GM23338 (cell line): ENCODE data around the gene KRT81. TPM values are rescaled to one million over a fixed set of nuclear protein-coding genes. Genes with fewer than 3 reads are reported as not detected.

Experiments used
- ATAC-seq: fragments of 200-7000 bp; cut with Tn5 transposase; 3 replicates; pipeline ENCODE4 v1.9.1; 2020
- DNase-seq: peaks from one replicate; pipeline ENCODE4 v3.0.0-alpha.2; 2015; ENCODE audit warnings: low spot score
- H2AFZ ChIP-seq: fragments of 200-600 bp; sonication (generic); 2 replicates; pipeline ENCODE4 v1.8.0; 2016; ENCODE audit warnings: antibody characterized with exemption, mild to moderate bottlenecking, moderate library complexity
- H3F3A ChIP-seq: fragments of 200-600 bp; sonication (generic); replicated peaks from 2 replicates; pipeline ENCODE4 v1.8.0; 2017; ENCODE audit warnings: antibody characterized with exemption, mixed run types, low read depth
- H3K27ac ChIP-seq: fragments of 200-600 bp; sonication (generic); 2 replicates; pipeline ENCODE4 v1.6.1; 2016; ENCODE audit warnings: low read depth
- H3K27me3 ChIP-seq: fragments of 200-600 bp; sonication (generic); 2 replicates; pipeline ENCODE4 v1.8.0; 2016; ENCODE audit warnings: mild to moderate bottlenecking, mixed run types, moderate library complexity; ENCODE audit not compliant: insufficient read depth
- H3K36me3 ChIP-seq: fragments of 200-600 bp; sonication (generic); 2 replicates; pipeline ENCODE4 v1.8.0; 2016; ENCODE audit warnings: mild to moderate bottlenecking; ENCODE audit not compliant: insufficient read depth
- H3K4me1 ChIP-seq: fragments of 200-600 bp; sonication (generic); 2 replicates; pipeline ENCODE4 v1.8.0; 2016; ENCODE audit warnings: mild to moderate bottlenecking, moderate library complexity; ENCODE audit not compliant: insufficient read depth
- H3K4me2 ChIP-seq: fragments of 200-600 bp; sonication (generic); 2 replicates; pipeline ENCODE4 v1.7.1; 2017; ENCODE audit warnings: mixed run types
- H3K4me3 ChIP-seq: fragments of 200-600 bp; sonication (generic); 2 replicates; pipeline ENCODE4 v1.6.1; 2016; ENCODE audit warnings: mixed run types
- H3K79me2 ChIP-seq: fragments of 200-600 bp; sonication (generic); replicated peaks from 2 replicates; pipeline ENCODE4 v1.8.0; 2017; ENCODE audit warnings: mild to moderate bottlenecking; ENCODE audit not compliant: insufficient read depth
- H3K9me2 ChIP-seq: fragments of 200-600 bp; sonication (generic); 2 replicates; pipeline ENCODE4 v1.8.0; 2017; ENCODE audit not compliant: insufficient read depth
- H4K20me1 ChIP-seq: fragments of 200-600 bp; sonication (generic); replicated peaks from 2 replicates; pipeline ENCODE4 v1.8.0; 2017; ENCODE audit warnings: mild to moderate bottlenecking; ENCODE audit not compliant: insufficient read depth
- H3K27ac Mint-ChIP-seq: 2 replicates; pipeline ENCODE4 v1.8.0; 2020; ENCODE audit warnings: inconsistent platforms, mild to moderate bottlenecking, moderate library complexity, mixed read lengths
- H3K27me3 Mint-ChIP-seq: 3 replicates; pipeline ENCODE4 v1.8.0; 2022; ENCODE audit warnings: low read depth, mild to moderate bottlenecking, moderate library complexity, mixed read lengths, inconsistent platforms; ENCODE audit not compliant: insufficient read depth, poor library complexity
- H3K36me3 Mint-ChIP-seq: 3 replicates; pipeline ENCODE4 v1.8.0; 2021; ENCODE audit warnings: low read depth, mild to moderate bottlenecking, inconsistent platforms, moderate library complexity, mixed read lengths
- H3K4me1 Mint-ChIP-seq: 3 replicates; pipeline ENCODE4 v1.8.0; 2020; ENCODE audit warnings: mild to moderate bottlenecking, inconsistent platforms, mixed read lengths
- H3K4me3 Mint-ChIP-seq: 3 replicates; pipeline ENCODE4 v1.8.0; 2021; ENCODE audit warnings: moderate library complexity, mild to moderate bottlenecking, inconsistent platforms, mixed read lengths
- H3K9me3 Mint-ChIP-seq: 3 replicates; pipeline ENCODE4 v1.8.0; 2020; ENCODE audit warnings: moderate library complexity, mild to moderate bottlenecking, inconsistent platforms, mixed read lengths
- CREB1 ChIP-seq: fragments of 250-450 bp; sonication (Bioruptor Pico); IDR thresholded peaks from 2 replicates; pipeline ENCODE4 v1.5.0; 2020; ENCODE audit warnings: low read depth, mild to moderate bottlenecking, moderate library complexity
- EZH2 ChIP-seq: fragments of 200-600 bp; sonication (generic); IDR thresholded peaks from one replicate; pipeline ENCODE4 v1.8.0; 2017; ENCODE audit warnings: antibody characterized with exemption, mild to moderate bottlenecking, low read depth; ENCODE audit not compliant: unreplicated experiment
- EZH2phosphoT487 ChIP-seq: fragments of 200-600 bp; sonication (generic); IDR thresholded peaks from one replicate; pipeline ENCODE4 v1.8.1; 2018; ENCODE audit warnings: antibody characterized with exemption; ENCODE audit not compliant: unreplicated experiment
- JUNB ChIP-seq: IDR thresholded peaks from one replicate; pipeline ENCODE4 v1.6.1; 2016; ENCODE audit warnings: antibody characterized with exemption; ENCODE audit not compliant: unreplicated experiment
- NANOG ChIP-seq: IDR thresholded peaks from 2 replicates; pipeline ENCODE4 v1.6.1; 2016; ENCODE audit warnings: antibody characterized with exemption, borderline replicate concordance
- POLR2AphosphoS5 ChIP-seq: IDR thresholded peaks from 2 replicates; pipeline ENCODE4 v1.6.1; 2016; ENCODE audit warnings: antibody characterized with exemption, low read depth
- STAT1 ChIP-seq: IDR thresholded peaks from one replicate; pipeline ENCODE4 v1.6.1; 2016; ENCODE audit warnings: antibody characterized with exemption; ENCODE audit not compliant: unreplicated experiment
- ZNF114 ChIP-seq: fragments of 250-450 bp; sonication (Bioruptor Pico); IDR thresholded peaks from 2 replicates; pipeline ENCODE4 v1.5.0; 2020; ENCODE audit warnings: mild to moderate bottlenecking, moderate library complexity
- ZNF331 ChIP-seq: fragments of 250-450 bp; sonication (Bioruptor Pico); IDR thresholded peaks from 2 replicates; pipeline ENCODE4 v1.5.0; 2020; ENCODE audit warnings: low read depth, mild to moderate bottlenecking, moderate library complexity
- polyA plus RNA-seq: library from polyadenylated mRNA; unstranded; fragments of >200 nt; fragmentation: Nextera tagmentation; extraction: Ambion mirVana; gene quantifications from 2 replicates; pipeline ENCODE4 v1.2.1, GENCODE V29; 2016
- total RNA-seq: library from RNA; depleted of rRNA; stranded (reverse); fragments of >200 nt; shearing (Covaris generic); gene quantifications from 2 replicates; pipeline ENCODE4 v1.2.3, GENCODE V29; 2014
- TF ChIP-seq, protein P1 (sequence below): IDR thresholded peaks from 2 replicates; pipeline ENCODE4 v1.6.1; 2016; ENCODE audit warnings: antibody characterized with exemption
- TF ChIP-seq, protein P2 (sequence below): IDR thresholded peaks from one replicate; pipeline ENCODE4 v1.6.1; 2018; ENCODE audit warnings: antibody characterized with exemption; ENCODE audit not compliant: unreplicated experiment
- TF ChIP-seq, protein P3 (sequence below), 2 experiments: fragments of 200-600 bp in 1 of 2; sonication (generic) in 1 of 2; conservative IDR thresholded peaks; 2 replicates each; pipeline versions ENCODE4 v1.5.1 to v1.6.1; 2016 to 2017; ENCODE audit warnings: antibody characterized with exemption in 2 of 2, low read depth in 2 of 2, mild to moderate bottlenecking in 2 of 2, moderate library complexity in 1 of 2

The KRT81 gene
- total and polyA plus RNA-seq, 2 experiments from 2014 or later: not detected

DNA sequence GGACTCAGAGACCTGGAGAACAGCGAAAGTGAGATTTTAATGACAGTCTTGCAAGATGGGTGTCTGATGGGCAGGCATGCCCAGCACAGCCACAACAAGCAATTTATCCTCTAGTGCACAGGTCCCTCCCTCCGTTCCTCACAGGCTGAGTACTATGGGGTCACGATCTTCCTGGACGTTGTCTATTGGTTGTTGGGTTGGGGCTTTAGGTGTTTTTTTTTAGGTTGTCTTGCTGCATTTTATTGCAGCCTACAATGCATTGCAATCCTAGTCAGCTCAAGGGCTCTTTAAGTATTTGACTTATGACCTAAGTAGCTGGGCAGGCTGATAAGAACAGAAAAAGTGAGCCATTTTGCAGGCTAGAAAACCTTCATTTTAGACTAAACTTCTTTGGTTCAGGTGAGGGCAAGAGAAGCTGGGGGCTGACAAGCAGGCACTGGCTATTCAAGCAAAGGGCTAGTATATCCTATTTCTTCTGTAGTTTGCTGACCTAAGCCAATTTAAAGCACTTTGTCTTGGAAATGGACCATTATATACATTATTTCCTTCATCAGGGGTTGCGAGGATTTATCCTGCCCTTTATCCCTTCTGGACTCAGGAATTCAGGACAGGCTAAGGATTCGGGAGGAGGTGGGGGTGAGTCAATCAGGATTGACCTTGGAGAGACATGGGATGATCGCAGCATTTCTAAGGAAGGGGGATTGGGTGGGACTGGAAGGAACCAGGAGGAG lies 52.3 kb downstream of the KRT81 start (continued):
- TF ChIP-seq CREB1 (CRISPR knock-in tag) (no peak), ZNF114 (CRISPR knock-in tag) (no peak)
- TF ChIP-seq, protein P1, sequence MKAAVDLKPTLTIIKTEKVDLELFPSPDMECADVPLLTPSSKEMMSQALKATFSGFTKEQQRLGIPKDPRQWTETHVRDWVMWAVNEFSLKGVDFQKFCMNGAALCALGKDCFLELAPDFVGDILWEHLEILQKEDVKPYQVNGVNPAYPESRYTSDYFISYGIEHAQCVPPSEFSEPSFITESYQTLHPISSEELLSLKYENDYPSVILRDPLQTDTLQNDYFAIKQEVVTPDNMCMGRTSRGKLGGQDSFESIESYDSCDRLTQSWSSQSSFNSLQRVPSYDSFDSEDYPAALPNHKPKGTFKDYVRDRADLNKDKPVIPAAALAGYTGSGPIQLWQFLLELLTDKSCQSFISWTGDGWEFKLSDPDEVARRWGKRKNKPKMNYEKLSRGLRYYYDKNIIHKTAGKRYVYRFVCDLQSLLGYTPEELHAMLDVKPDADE: no peak

- no peak overlapping the region for H3K4me3 Mint-ChIP-seq
- Histone ChIP-seq H3K4me1 (peaks cover 24% of the 10 kb centered on the region), H3K36me3 (no peaks in the 10 kb centered on the region), H3K4me3 (no peak overlapping the region), H3K27ac (peak overlapping the region; percentile 30; the same call in 1 of the 2 replicates), H3F3A (no peaks in the 10 kb centered on the region), H3K4me2 (peak overlapping the region; percentile 69), H3K9me2 (0 out of 2 replicates have a peak, but pooled peaks cover 5% of the 10 kb centered on the region), H2AFZ (no peak overlapping the region), H4K20me1 (no peaks in the 10 kb centered on the region), H3K79me2 (no peaks in the 10 kb centered on the region), H3K27me3 (peaks cover 15% of the 10 kb centered on the region)
- ATAC-seq (no peak), DNase-seq (no peak)
- H3K27ac Mint-ChIP-seq: no peak overlapping the region
- H3K36me3 Mint-ChIP-seq: peaks cover 11% of the 10 kb centered on the region
- no peaks in the 10 kb centered on the region for H3K9me3 Mint-ChIP-seq
- H3K27me3 Mint-ChIP-seq: peaks cover 26% of the 10 kb centered on the region
- H3K4me1 Mint-ChIP-seq: peaks cover 35% of the 10 kb centered on the region
- TF ChIP-seq ZNF114 (CRISPR knock-in tag): no peak
- TF ChIP-seq ZNF331 (CRISPR knock-in tag): no peak
- TF ChIP-seq POLR2AphosphoS5: no peak
- TF ChIP-seq EZH2: no peak
- TF ChIP-seq, protein P2, sequence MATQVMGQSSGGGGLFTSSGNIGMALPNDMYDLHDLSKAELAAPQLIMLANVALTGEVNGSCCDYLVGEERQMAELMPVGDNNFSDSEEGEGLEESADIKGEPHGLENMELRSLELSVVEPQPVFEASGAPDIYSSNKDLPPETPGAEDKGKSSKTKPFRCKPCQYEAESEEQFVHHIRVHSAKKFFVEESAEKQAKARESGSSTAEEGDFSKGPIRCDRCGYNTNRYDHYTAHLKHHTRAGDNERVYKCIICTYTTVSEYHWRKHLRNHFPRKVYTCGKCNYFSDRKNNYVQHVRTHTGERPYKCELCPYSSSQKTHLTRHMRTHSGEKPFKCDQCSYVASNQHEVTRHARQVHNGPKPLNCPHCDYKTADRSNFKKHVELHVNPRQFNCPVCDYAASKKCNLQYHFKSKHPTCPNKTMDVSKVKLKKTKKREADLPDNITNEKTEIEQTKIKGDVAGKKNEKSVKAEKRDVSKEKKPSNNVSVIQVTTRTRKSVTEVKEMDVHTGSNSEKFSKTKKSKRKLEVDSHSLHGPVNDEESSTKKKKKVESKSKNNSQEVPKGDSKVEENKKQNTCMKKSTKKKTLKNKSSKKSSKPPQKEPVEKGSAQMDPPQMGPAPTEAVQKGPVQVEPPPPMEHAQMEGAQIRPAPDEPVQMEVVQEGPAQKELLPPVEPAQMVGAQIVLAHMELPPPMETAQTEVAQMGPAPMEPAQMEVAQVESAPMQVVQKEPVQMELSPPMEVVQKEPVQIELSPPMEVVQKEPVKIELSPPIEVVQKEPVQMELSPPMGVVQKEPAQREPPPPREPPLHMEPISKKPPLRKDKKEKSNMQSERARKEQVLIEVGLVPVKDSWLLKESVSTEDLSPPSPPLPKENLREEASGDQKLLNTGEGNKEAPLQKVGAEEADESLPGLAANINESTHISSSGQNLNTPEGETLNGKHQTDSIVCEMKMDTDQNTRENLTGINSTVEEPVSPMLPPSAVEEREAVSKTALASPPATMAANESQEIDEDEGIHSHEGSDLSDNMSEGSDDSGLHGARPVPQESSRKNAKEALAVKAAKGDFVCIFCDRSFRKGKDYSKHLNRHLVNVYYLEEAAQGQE: no peak
- TF ChIP-seq STAT1: no peak
- TF ChIP-seq NANOG: no peak
- no peak for TF ChIP-seq JUNB
- TF ChIP-seq, protein P3, sequence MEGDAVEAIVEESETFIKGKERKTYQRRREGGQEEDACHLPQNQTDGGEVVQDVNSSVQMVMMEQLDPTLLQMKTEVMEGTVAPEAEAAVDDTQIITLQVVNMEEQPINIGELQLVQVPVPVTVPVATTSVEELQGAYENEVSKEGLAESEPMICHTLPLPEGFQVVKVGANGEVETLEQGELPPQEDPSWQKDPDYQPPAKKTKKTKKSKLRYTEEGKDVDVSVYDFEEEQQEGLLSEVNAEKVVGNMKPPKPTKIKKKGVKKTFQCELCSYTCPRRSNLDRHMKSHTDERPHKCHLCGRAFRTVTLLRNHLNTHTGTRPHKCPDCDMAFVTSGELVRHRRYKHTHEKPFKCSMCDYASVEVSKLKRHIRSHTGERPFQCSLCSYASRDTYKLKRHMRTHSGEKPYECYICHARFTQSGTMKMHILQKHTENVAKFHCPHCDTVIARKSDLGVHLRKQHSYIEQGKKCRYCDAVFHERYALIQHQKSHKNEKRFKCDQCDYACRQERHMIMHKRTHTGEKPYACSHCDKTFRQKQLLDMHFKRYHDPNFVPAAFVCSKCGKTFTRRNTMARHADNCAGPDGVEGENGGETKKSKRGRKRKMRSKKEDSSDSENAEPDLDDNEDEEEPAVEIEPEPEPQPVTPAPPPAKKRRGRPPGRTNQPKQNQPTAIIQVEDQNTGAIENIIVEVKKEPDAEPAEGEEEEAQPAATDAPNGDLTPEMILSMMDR (conservative IDR thresholded peaks at IDR 0.05; ENCODE audit: low read depth in 2 of 2): no peak
- TF ChIP-seq EZH2phosphoT487: no peak
- TF ChIP-seq CREB1 (CRISPR knock-in tag): no peak
Observed at GRCh38 chr12:52238207-52238840, 53.0 kb downstream of the KRT81 start.
